Stomach (tissue), 9 donors: ENCODE measurements around the gene TMEM181. TPM values are rescaled to one million over a fixed set of nuclear protein-coding genes. Genes with fewer than 3 reads are reported as not detected.

Source experiments
- DNase-seq, 2 donors: peaks; one replicate each; pipeline versions ENCODE4 v3.0.0 to v3.0.0-alpha.2; 2013 to 2019
- H3K27ac ChIP-seq, 5 donors: fragments of 200-600 bp in 4 of 5; sonication (generic) in 4 of 5; one replicate each; pipeline ENCODE4 v1.5.1; 2013 to 2019; ENCODE audit warnings: mild to moderate bottlenecking in 1 of 5, moderate library complexity in 1 of 5
- H3K27me3 ChIP-seq, 3 donors: fragments of 200-600 bp; sonication (generic); one replicate each; pipeline ENCODE4 v1.5.1; 2017 to 2019; ENCODE audit warnings: mixed run types in 1 of 3
- H3K36me3 ChIP-seq, 4 donors: fragments of 200-600 bp; sonication (generic); 1 replicate in 3 of 4; 2 replicates in 1 of 4; pipeline ENCODE4 v1.5.1; 2016 to 2019
- H3K4me1 ChIP-seq, 4 donors: fragments of 200-600 bp; sonication (generic); one replicate each; pipeline ENCODE4 v1.5.1; 2016 to 2019
- H3K4me3 ChIP-seq, 4 donors: fragments of 200-600 bp; sonication (generic) in 3 of 4; one replicate each; pipeline ENCODE4 v1.5.1; 2016 to 2019; ENCODE audit warnings: mild to moderate bottlenecking in 1 of 4
- H3K9me3 ChIP-seq, 4 donors: fragments of 200-600 bp; sonication (generic); one replicate each; pipeline ENCODE4 v1.5.1; 2016 to 2019
- CTCF ChIP-seq, 7 experiments: fragments of 450-650 bp in 4 of 7; fragments of 200-600 bp in 3 of 7; sonication (generic) in 3 of 7; IDR thresholded peaks; one replicate each; pipeline ENCODE4 v1.5.1; 2016 to 2019; ENCODE audit warnings: antibody characterized with exemption in 7 of 7, control low read depth in 2 of 7, mild to moderate bottlenecking in 1 of 7
- EP300 ChIP-seq: sonication (generic); formaldehyde crosslinking; IDR thresholded peaks from one replicate; pipeline ENCODE4 v1.6.1; 2017; ENCODE audit warnings: antibody characterized with exemption
- POLR2A ChIP-seq, 4 donors: fragments of 450-650 bp; IDR thresholded peaks; one replicate each; pipeline ENCODE4 v1.6.1; 2016; ENCODE audit warnings: antibody characterized with exemption in 4 of 4, control low read depth in 2 of 4, mild to moderate bottlenecking in 1 of 4, moderate library complexity in 1 of 4
- POLR2AphosphoS5 ChIP-seq, 3 donors: sonication (generic); formaldehyde crosslinking; IDR thresholded peaks; one replicate each; pipeline ENCODE4 v1.6.1; 2016; ENCODE audit warnings: antibody characterized with exemption in 3 of 3
- WGBS, 5 donors: extraction: QIAGEN DNeasy Blood & Tissue Kit in 3 of 5; methylation state at CpG; one replicate each; pipeline versions ENCODE4 v1.1.5 to v1.1.7; 2013 to 2018; 5-methylcytosine and 5-hydroxymethylcytosine counted together
- intact Hi-C: fragments of 100-400 bp; cut with DNase I; formaldehyde crosslinking; loops from one replicate; pipeline ENCODE4 v1.15.1; 2023; ENCODE audit warnings: low total_unique reads
- polyA plus RNA-seq, 3 donors: library from polyadenylated mRNA; stranded (reverse); fragments of 200-250 nt; gene quantifications; one replicate each; pipeline ENCODE4 v1.2.3, GENCODE V29; 2013
- total RNA-seq, 5 donors: library from RNA; depleted of rRNA; stranded (reverse); fragments of >200 nt; gene quantifications; one replicate each; pipeline versions ENCODE4 v1.1.0 to v1.2.3, GENCODE V29; 2014 to 2016
- donor health status: healthy with polysubstance abuse.
- donor health status: Bipolar disorder and iron deficiency.
- donor health status: healthy.

Gene TMEM181
- total and polyA plus RNA-seq, 8 donors, result 2.9 to 62.2 (median 15.0) TPM

- peaks cover 0 to 32% (median 16%) of the 10 kb centered on the region in 3 donors for H3K27me3 ChIP-seq
- no peak for DNase-seq
- no peak overlapping the region for H3K4me3 ChIP-seq
- 86 to 97% (median 89%) methylated on average over 2 of the region's 2 CpGs for WGBS, 5 donors
- peaks cover 9 to 16% (median 14%) of the 10 kb centered on the region in 4 donors for H3K4me1 ChIP-seq
- intact Hi-C loops, result no loop called here
- TF ChIP-seq POLR2AphosphoS5 (IDR thresholded peaks at IDR 0.05), result no peak
- no peak for TF ChIP-seq POLR2A (IDR thresholded peaks at IDR 0.05)
- no peak for TF ChIP-seq CTCF (IDR thresholded peaks at IDR 0.05)
- TF ChIP-seq EP300, result no peak
- no peak overlapping the region for H3K27ac ChIP-seq
- H3K9me3 ChIP-seq, result peaks cover 0 to 13% (median 3%) of the 10 kb centered on the region in 4 donors
- no peaks in the 10 kb centered on the region for H3K36me3 ChIP-seq
Observed at GRCh38 chr6:158531970-158532369, 27.9 kb upstream of the TMEM181 start.

- peak; percentile 75 to 94 for DNase-seq
- Histone ChIP-seq H3K27me3 (peaks cover 0 to 69% (median 24%) of the 10 kb centered on the region in 3 donors), H3K36me3 (no peaks in the 10 kb centered on the region), H3K4me1 (peaks cover 15 to 24% (median 20%) of the 10 kb centered on the region in 4 donors), H3K27ac (peak overlapping the region; percentile 1 to 56 (median 47)), H3K4me3 (peak overlapping the region; percentile 46 to 77 (median 65)), H3K9me3 (no peaks in the 10 kb centered on the region)
- peak in 1 of 3 donors; percentile 3 for TF ChIP-seq POLR2AphosphoS5 (IDR thresholded peaks at IDR 0.05)
- no peak for TF ChIP-seq CTCF (IDR thresholded peaks at IDR 0.05)
- intact Hi-C loops, result no loop called here
- WGBS, 5 donors, result 0 to 3% (median 2%) methylated on average over 34 to 75 of the region's 75 CpGs
Observed at GRCh38 chr6:158536084-158536890, 23.6 kb upstream of the TMEM181 start.

- 4 to 18% (median 7%) methylated on average over 13 to 93 of the region's 94 CpGs for WGBS, 5 donors
- Histone ChIP-seq H3K4me1 (peaks cover 15 to 24% (median 20%) of the 10 kb centered on the region in 4 donors), H3K36me3 (no peaks in the 10 kb centered on the region), H3K4me3 (peak overlapping the region; percentile 46 to 77 (median 65)), H3K27me3 (peaks cover 0 to 69% (median 24%) of the 10 kb centered on the region in 3 donors), H3K27ac (peak overlapping the region; percentile 1 to 56 (median 53)), H3K9me3 (no peaks in the 10 kb centered on the region)
- peak in 1 of 2 donors; percentile 90 for DNase-seq
- intact Hi-C loops, result no loop called here
- TF ChIP-seq POLR2A (IDR thresholded peaks at IDR 0.05), result no peak
- no peak for TF ChIP-seq POLR2AphosphoS5 (IDR thresholded peaks at IDR 0.05)
- no peak for TF ChIP-seq EP300
- no peak for TF ChIP-seq CTCF (IDR thresholded peaks at IDR 0.05)
Observed at GRCh38 chr6:158536891-158537798, 22.7 kb upstream of the TMEM181 start.

GRCh38 chr6:158538741-158539140, 21.1 kb upstream of the TMEM181 start:
- Histone ChIP-seq H3K36me3 (no peaks in the 10 kb centered on the region), H3K9me3 (no peaks in the 10 kb centered on the region), H3K4me3 (no peak overlapping the region), H3K27ac (no peak overlapping the region), H3K4me1 (peaks cover 15 to 24% (median 20%) of the 10 kb centered on the region in 4 donors), H3K27me3 (peaks cover 0 to 65% (median 24%) of the 10 kb centered on the region in 3 donors)
- TF ChIP-seq POLR2AphosphoS5 (IDR thresholded peaks at IDR 0.05) (no peak), CTCF (IDR thresholded peaks at IDR 0.05) (no peak), EP300 (no peak), POLR2A (IDR thresholded peaks at IDR 0.05) (no peak)
- intact Hi-C loops, result no loop called here
- WGBS, 5 donors, result 46 to 76% (median 64%) methylated on average over 2 of the region's 2 CpGs
- no peak for DNase-seq
